A549 treated with Hydrocortisone at 1 μM for 4 hours (cell line): ENCODE results near the gene OXSM. TPM values are rescaled to one million over a fixed set of nuclear protein-coding genes. Genes with fewer than 3 reads are reported as not detected.

ENCODE experiments used
- total RNA-seq: library from RNA; stranded (reverse); fragments of 200-300 nt; extraction: Qiagen RNA extraction; gene quantifications from 5 replicates; pipeline ENCODE4 v1.2.3, GENCODE V29; 2022

Gene OXSM
- total RNA-seq = 18.6 to 22.1 TPM (median 21.3 TPM) in 5 replicates

DNA sequence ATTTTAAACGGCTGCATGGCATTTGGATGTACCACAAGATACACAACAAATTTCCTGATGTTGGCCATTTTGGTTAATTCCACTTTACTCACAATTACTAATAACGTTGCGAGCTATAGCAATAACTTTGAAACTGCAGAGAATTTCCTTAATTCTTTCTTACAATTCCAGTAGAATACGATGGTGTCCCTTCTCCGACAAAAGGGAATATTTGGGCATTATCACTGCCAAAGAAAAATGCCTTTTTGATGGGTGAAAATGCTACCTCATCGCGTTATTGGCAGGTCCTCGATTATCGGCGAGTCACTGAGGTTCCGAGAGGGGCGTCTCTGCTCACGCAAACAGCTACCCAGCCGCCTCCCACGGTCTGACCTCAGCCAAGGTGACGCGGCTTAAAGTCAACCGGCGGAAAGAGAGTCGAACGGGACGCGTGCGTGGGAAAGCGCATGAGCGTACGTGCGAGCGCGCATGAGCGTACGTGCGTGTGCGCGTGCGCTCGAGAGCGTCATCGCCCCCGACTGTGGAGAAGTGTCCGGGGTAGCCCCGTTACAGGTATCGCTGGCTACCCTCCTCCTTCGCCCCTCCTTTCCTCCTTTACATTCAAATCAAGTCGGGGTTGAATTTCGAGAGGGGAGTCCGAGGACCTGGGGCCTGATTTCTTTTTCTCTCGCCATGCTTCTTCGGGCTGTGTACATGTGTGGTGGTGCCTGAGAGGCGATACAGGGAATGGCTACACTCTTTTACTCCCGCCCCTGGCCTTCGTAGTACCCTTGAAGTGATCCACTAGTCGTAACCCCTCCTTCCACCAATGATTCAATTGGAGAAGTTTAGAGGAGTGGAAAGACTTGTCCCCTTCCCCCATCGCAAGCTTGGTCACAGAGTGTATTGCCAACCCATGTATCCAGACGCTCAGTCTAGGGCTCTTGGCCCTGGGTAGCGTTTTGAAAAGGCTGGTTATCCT is at the start of gene OXSM:
Gene OXSM, plus strand, starts transcription at position 495 of the 961 bp plus-strand sequence. CDS start 931 bp downstream, outside the sequence.

DNA sequence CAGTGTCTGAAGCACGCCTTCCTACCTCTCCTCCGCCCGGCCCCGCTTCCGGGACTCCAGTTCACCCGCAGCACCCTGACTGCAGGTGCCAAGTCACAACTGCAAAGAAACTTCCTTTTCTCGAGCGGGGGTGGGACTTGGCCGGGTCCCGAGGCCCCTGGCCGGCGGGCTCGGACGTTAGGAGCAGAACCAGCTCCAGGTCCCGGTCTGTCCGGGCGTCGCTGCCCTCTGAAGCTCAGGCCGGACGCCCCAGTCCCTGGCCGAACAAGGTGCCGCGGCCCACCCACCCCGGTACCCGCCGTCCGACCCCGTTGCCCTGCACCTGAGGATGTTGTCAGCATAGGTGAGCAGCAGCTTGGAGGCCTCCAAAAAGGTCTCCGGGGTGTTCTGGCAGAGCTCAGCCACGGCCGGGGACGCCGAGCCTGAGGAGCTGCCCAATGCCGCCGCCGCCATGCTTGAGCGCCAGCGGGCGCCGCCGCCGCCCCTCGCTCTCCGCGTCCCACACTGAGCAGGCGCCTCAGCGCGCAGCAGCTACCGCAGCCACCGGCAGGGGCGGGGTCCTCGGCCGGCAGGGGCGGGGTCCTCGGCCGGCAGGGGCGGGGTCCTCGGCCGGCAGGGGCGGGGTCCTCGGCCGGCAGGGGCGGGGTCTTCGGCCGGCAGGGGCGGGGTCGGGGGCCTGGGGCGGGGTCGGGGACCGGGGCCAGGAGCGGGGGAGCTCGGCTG is 6.8 kb upstream of the OXSM start, which contains the start of gene NGLY1:
Gene NGLY1, minus strand, starts transcription at position 506 of the 723 bp plus-strand sequence. Its CDS starts 53 bp downstream, at position 453.

Other genes with a start within 250 kb of the OXSM start
- gene TOP2B, start 125.2 kb upstream of the OXSM start, total RNA-seq = 54.2 to 86.2 TPM (median 62.3 TPM) in 5 replicates
- gene NGLY1, start 6.6 kb upstream of the OXSM start, total RNA-seq = 19.2 to 25.0 TPM (median 19.5 TPM) in 5 replicates